Suppressor macrophage treated with lipopolysaccharide for 4 hours (primary cell): ENCODE measurements around the gene TXNDC11.

Source experiments
- DNase-seq: peaks from one replicate; pipeline ENCODE4 v3.0.0-alpha.2; 2020

Gene TXNDC11

DNA sequence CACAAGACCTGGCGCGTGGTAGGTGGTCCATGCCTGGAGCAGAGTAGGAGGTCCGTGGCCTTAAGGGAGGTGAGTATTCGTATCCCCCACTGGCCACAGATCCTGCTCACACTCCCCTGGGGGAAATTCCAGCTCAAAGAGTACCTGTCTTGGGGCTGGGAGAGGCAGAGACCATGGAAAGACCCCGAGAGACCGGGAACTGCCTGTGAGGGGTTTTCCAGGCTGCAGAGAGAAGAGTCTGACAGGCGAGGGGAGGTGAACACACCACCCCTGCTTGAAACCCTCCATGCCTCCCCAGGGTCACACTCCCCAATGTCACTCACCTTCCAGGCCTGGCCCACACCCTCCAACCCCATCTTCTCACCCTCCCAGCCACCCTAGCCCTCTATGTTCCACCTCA lies 87.0 kb downstream of the TXNDC11 start:
- DNase-seq = no peak

DNA sequence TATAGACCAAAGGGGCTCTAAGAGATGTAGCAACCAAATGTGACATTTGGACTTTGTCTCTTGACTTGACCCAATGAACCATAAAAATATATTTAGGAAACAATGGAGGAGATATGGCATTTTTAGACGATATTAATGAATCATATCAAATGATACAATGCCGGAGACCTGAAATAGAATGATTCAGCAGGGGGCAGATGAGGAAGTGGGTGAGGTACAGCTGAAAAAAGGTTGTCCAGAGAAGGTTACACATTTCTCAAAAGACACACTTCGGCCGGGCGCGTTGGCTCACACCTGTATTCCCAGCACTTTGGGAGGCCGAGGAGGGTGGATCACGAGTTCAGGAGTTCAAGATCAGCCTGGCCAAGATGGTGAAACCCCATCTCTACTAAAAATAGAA lies 90.9 kb downstream of the TXNDC11 start:
- peak; percentile 21 for DNase-seq

DNA sequence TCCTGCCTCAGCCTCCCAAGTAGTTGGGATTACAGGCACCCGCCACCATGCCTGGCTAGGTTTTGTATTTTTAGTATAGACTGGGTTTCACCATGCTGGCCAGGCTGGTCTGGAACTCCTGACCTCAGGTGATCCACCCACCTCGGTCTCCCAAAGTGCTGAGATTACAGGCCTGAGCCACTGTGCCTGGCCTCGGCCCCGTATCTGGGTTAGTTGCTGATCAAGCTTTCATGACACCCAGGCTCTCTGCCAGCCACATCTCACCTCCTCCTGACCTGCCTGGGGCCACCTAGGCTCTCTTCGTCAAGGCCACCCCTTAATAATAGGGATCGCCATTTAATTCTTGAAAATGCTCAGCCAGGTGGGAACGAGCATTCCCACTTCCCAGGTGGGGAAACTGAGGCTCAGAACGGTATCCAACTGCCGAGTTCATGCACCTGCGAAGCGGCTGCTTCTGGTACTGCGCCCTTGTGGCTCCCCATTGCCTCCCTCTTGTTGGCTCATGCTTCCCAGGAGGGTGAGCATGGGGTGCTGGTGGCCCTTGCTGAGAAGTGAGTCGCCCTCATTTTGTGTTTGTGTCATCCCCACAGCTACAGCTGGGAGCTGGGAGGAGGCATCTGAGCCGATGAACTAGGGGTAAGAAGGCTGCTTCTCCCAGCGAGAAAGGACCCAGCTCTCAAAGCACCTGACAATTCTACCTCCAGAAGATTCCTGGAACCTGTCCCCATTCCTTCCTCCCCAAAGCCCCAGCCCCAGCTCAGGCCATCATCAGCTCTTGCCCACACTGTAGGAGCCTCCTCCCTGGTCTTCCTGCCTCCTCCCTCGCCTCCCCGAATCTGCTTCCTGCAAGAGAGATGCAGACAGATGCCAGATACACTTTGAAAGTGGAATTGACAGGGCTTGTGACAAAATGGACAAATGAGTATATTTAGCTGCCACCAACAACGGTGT lies 91.7 kb downstream of the TXNDC11 start:
- peak; percentile 34 for DNase-seq

DNA sequence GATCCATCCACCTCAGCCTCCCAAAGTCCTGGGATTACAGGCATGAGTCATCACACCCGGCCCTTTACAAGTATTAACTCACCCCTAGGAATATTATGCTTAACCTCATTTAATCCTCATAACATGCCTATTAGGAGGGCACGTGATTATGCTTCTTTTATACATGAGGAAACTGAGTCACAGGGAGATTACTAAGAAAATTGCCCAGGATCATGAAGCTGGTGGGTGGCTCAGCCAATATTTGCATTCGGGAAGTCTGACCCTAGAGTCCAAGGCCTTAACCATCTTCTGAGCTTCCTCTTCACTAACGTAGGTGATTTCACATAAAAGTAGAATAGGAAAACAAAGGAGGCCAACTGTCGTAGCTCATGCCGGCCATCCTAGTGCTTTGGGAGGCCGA lies 93.4 kb downstream of the TXNDC11 start:
- peak; percentile 66 for DNase-seq

- DNase-seq = no peak
Measured at GRCh38 chr16:11642765-11643116, 99.9 kb downstream of the TXNDC11 start.

GRCh38 chr16:11640987-11641817 lies 101.5 kb downstream of the TXNDC11 start:
- DNase-seq = peak; percentile 81

- DNase-seq = peak; percentile 99
Measured at GRCh38 chr16:11639925-11640899, 102.4 kb downstream of the TXNDC11 start.

DNA sequence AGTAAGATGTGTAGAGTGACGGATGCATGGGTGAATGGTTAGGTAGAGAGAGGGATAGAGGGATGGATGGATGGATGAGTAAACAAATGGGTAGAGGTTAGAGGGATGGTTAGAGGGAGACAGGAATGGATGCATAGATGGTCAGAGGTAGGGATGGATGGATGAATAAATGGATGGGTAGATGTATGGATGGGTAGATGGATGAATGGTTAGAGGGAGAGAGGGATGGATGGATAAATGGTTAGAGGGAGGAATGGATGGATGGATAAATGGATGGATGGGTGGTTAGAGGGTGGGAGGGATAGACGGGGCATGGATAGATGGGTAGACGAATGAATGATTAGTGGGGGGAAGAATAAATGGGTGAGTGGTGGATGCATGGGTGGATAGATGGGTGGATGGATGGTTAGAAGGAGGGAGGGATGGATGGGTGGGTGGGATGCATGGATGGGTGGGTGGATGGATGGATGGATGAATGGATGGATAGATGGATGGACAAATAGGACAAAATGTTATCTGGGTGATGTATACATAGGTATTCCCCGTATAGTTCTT lies 103.6 kb downstream of the TXNDC11 start:
- DNase-seq = no peak

- DNase-seq = peak; percentile 55
Measured at GRCh38 chr16:11638140-11638539, 104.5 kb downstream of the TXNDC11 start.

GRCh38 chr16:11637320-11637719 lies 105.3 kb downstream of the TXNDC11 start:
- DNase-seq = no peak

DNA sequence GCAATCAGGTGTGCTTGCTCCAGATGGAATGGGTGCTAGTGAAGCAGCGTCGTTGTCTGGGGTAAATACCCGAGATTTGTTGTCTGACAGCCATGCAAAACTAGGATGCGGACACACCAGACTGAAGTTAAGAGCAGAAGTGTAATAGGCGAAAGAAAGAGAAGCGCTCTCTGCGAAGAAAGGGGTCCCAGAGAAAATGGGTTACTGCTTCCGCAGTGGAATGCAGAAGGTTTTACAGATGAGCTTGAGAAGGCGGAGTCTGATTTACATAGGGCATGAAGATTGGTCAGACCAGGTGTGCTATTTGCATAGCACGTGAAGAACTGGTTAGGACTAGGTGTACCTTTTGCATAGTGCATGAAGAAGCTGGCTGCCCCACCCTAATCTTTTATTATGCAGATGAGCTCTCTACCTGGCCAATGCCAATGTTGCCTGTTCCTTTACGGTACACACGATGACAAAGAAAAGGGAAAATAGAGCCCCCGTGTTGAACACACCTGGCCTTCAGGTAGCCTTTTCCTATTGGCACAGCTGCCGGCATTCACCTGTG lies 106.4 kb downstream of the TXNDC11 start:
- DNase-seq = no peak

- no peak for DNase-seq
Measured at GRCh38 chr16:11635679-11636171, 106.9 kb downstream of the TXNDC11 start.

GRCh38 chr16:11635113-11635652 lies 107.5 kb downstream of the TXNDC11 start:
- DNase-seq = no peak

DNA sequence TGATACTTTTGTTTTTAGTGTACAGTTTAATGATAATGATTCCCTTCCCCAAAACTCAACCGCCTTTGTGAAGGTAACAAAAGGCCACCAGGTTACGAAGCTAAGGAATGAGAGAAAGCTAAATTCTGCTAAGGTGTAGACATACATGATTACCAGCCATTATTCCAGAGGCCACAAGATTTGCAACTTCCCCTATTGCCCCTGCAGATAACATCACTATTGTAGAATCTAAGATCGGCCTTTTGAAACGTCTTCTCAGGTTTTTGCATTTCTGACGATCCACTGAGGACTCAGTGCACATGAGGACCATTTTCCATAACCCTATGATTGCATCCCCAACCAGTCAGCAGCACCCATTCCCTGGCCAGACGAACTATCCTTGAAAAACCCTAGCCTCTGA lies 108.3 kb downstream of the TXNDC11 start:
- no peak for DNase-seq

DNA sequence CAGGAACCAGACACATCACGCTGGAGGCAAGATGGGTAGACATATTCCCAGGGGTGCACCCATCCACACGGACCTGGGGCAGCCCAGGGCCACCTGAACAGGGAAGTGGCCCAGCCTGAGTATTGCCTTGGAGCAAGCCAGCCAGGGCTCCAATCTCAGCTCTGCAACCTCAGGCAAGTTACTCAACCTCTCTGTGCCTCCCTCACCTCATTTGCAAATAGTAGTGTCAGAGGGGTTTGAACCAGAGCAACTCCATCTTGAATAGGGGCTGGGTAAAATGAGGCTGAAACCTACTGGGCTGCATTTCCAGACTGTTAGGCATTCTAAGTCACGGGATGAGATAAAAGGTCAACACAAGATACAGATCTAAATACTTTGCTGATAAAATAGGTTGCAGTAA lies 109.5 kb downstream of the TXNDC11 start:
- no peak for DNase-seq

DNA sequence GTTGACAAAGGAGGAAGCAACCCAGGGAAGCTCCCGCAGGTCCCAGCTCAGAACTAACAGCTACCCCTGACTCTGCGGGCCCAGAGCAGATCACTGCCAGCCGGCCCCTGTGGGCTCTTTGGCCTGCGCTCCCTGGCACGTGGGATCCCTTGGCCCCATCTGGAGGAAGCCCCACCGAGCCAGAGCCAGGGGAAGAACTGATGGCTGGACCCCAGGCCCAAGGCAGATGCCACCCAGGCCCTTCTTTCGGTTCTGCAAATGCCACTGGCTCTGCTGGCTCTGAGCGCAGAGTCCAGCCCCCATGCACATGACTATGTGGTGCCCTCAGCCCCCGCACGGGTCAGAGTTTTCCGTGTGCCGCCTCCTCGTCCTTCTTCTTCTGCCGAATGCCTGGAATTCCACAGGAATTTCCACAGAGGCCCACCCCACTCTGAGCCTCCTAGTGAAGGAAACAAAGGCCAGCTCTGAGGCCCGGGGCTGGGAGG lies 110.2 kb downstream of the TXNDC11 start:
- peak; percentile 79 for DNase-seq

DNA sequence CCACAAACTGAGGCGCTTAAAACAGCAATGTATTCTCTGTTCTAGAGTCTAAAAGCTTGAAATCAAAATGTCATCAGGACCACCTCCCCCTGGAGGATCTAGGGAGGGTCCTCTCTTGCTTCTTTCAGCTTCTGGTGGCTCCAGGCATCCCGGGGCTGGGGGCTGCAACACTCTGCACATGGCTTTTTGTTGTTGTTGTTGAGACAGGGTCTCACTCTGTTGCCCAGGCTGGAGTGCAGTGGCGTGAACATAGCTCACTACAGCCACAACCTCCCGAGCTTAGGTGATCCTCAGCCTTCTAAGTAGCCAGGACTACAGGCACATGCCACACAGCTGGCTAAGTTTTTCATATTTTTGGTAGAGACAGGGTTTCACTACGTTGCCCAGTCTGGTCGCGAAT lies 111.4 kb downstream of the TXNDC11 start:
- no peak for DNase-seq

DNA sequence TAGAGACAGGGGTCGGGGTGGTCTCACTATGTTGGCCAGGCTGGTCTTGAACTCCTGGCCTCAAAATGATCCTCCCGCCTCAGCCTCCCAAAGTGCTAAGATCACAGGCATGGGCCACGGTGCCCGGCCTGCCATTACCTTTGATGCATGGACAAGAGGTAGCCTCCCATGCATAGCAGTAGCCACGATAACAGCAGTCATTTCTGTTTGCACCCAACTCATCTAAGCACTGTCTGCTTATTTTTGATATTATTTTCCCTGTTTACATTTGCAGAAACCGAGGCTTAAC lies 111.9 kb downstream of the TXNDC11 start:
- no peak for DNase-seq

DNA sequence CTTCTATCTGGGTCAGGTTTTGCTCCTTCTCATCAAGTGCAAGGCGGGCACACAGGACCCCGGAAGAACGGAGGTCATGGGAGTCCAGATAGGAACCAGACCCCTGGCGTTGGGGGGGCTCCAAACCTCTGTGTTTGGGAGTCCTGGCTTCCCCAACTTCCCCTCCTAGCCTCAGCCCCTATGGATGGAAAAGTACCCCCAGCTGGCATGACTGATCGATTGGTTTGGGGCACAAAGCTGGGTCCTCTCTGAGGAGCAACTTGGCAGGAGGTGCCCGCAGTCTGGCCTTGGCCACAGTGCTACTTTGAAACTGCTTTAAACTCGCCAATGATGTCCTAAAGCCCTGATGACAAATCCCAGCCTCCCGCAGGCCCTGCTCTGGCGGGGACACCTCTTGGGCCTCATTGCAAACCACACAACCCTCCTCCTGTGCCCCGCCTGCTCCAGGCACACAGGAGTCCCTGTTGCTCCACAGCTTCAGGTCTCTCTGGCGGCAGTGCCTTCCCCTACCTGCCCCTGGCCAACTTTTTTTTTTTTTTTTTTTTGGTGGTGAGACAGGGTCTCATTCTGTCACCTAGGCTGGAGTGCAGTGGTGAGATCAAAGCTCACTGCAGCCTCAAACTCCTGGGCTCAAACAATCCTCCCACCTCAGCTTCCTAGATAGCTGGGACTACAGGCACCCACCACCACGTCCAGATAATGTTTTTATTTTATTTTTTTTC lies 112.5 kb downstream of the TXNDC11 start:
- DNase-seq = no peak
